ENCODE results near the gene MAPK1IP1L. TPM values are rescaled to one million over a fixed set of nuclear protein-coding genes. Genes with fewer than 3 reads are reported as not detected.

MAPK1IP1L gene
- total and polyA plus RNA-seq, 2 of the 13 experiments (the other 11 are each of a cell fraction or from before 2014, with no cell fraction given): 27.8 to 68.4 TPM

GRCh38 chr14:55103005-55103640, 51.7 kb downstream of the MAPK1IP1L start (continued):
- TF ChIP-seq ZNF280B (CRISPR knock-in tag; IDR thresholded peaks at IDR 0.05; ENCODE audit: borderline replicate concordance) (peak; percentile 78; the same call in 1 of the 2 replicates), ZNF121 (CRISPR knock-in tag; IDR thresholded peaks at IDR 0.05) (no peak), STAT5B (CRISPR knock-in tag; IDR thresholded peaks at IDR 0.05) (no peak), ZNF136 (CRISPR knock-in tag; IDR thresholded peaks at IDR 0.05; ENCODE audit: low read depth) (peak; percentile 79; the same call in 1 of the 2 replicates), KDM6A (CRISPR knock-in tag; IDR thresholded peaks at IDR 0.05; ENCODE audit: low read depth) (0 out of 2 replicates have a peak, but pooled peaks have one; percentile 52), ZBTB20 (CRISPR knock-in tag; IDR thresholded peaks at IDR 0.05; ENCODE audit: borderline replicate concordance, low read depth) (peak; percentile 81; the same call in 1 of the 2 replicates), ZNF639 (CRISPR knock-in tag; conservative IDR thresholded peaks at IDR 0.05) (no peak), LRRFIP1 (CRISPR knock-in tag; conservative IDR thresholded peaks at IDR 0.05) (no peak; the same call in 1 of the 2 replicates), ISL2 (CRISPR knock-in tag; IDR thresholded peaks at IDR 0.05) (0 out of 2 replicates have a peak, but pooled peaks have one; percentile 45), HMGXB4 (CRISPR knock-in tag; IDR thresholded peaks at IDR 0.05; ENCODE audit: borderline replicate concordance in 1 of 2, low read depth in 1 of 2) (peak; percentile 66 to 68; a peak in 2 of 4 replicates), MAFF (IDR thresholded peaks at IDR 0.05; ENCODE audit: low read depth, low read length) (peak; percentile 18; the same call in 1 of the 2 replicates), TBL1XR1 (IDR thresholded peaks at IDR 0.05; ENCODE audit: borderline replicate concordance, low read length, partially characterized antibody) (peak; percentile 25), PATZ1 (CRISPR knock-in tag; IDR thresholded peaks at IDR 0.05) (peak; percentile 78), KDM4B (CRISPR knock-in tag; IDR thresholded peaks at IDR 0.05) (peak; percentile 67; the same call in 1 of the 2 replicates), HNF4A (CRISPR knock-in tag; IDR thresholded peaks at IDR 0.05) (peak; percentile 62), ZNF616 (CRISPR knock-in tag; IDR thresholded peaks at IDR 0.05; ENCODE audit: low read depth) (no peak), SIN3B (IDR thresholded peaks at IDR 0.05; ENCODE audit: low read length) (no peak), SRY (CRISPR knock-in tag; IDR thresholded peaks at IDR 0.05) (no peak; the same call in 1 of the 2 replicates)

Data from HepG2 (cell line).